Activated T-cell treated with anti-CD3 and anti-CD28 coated beads for 1 hour (primary cell): ENCODE results near the gene PPARA.

Experiments used
- DNase-seq: peaks from one replicate; pipeline ENCODE4 v3.0.0-alpha.2; 2020; ENCODE audit warnings: low read depth

PPARA gene

GRCh38 chr22:46145361-46145851 is 4.9 kb upstream of the PPARA start:
- no peak for DNase-seq

GRCh38 chr22:46145896-46146295 is 4.4 kb upstream of the PPARA start:
- DNase-seq, result no peak

DNA sequence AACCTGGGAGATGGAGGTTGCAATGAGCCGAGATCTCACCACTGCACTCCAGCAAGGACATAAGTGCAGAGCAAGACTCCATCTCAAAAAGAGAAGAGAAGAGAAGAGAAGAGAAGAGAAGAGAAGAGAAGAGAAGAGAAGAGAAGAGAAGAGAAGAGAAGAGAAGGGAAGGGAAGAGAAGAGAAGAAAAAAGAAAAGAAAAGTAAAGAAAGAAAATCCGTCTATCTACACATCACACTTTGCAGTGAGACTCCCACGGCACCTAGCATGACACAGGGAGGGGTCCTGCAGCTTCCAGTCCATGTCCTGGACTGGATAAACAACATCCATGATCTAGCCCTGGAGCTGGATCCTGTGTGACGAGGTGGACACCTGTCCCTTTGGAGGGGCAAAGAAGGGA is 4.0 kb upstream of the PPARA start:
- DNase-seq, result no peak

DNA sequence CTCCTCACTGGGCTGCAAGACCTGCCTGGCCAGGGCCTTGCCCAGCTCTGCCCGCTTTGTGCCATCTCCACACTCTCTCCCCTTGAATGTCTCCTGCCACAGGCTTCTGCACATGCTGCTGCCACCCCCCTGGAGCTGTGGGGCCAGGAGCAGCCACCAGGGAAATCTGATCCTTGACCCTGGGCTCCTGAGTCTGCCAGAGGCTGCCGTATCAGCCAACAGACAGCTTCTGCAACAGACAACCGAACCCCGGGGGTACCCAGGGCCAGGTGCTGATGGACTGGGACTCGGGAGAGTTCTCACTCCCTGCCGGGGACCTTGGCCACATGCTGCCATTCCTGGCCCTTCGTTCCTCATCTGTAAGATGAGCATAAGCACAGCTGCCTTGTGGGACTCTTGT is 3.3 kb upstream of the PPARA start:
- DNase-seq, result no peak

GRCh38 chr22:46147471-46148267 is 2.7 kb upstream of the PPARA start:
- no peak for DNase-seq

DNA sequence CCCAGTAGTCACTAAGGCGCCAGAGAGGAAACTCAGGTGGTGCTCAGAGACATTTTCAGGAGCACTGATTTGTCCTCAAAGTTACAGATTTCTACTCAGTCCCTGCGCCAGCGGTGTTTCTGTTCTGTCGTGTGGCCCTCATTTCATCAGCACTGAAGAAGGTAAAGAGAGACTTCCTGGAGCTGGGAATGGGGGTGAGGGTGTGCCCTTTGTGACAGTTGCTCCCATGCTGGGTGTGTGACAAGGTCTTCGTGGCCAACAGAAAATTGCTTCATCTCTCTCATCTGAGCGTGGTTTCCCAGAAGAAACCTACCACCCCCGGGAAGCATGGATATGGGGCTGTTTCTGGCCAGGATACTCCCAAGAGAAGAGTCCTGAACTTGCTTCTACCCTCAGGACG is 2.0 kb upstream of the PPARA start:
- DNase-seq, result no peak

GRCh38 chr22:46148816-46149511 is 1.4 kb upstream of the PPARA start:
- DNase-seq, result no peak

GRCh38 chr22:46149512-46150033 is 753 bp upstream of the PPARA start:
- peak; percentile 22 for DNase-seq

- peak; percentile 42 for DNase-seq
Observed at GRCh38 chr22:46150655-46151477, 540 bp downstream of the PPARA start.

DNA sequence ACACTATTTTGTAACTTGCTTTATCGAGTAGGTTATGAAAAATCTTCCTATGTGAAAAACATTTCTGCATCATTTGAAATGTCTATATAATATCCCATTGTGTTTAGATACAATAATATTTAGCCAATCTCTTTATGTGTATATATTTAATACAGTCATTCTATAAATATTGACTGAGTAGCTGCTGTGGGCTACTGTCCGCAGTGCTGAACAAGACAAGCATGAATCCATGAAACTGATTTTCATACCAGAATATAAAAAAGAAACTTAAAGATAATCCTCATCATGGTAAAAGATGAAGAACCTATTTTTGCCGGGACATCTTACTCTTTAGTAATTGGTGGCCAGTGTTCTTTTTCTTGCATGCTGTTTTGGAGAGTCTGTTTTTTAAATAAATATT is 3.6 kb downstream of the PPARA start:
- no peak for DNase-seq

DNA sequence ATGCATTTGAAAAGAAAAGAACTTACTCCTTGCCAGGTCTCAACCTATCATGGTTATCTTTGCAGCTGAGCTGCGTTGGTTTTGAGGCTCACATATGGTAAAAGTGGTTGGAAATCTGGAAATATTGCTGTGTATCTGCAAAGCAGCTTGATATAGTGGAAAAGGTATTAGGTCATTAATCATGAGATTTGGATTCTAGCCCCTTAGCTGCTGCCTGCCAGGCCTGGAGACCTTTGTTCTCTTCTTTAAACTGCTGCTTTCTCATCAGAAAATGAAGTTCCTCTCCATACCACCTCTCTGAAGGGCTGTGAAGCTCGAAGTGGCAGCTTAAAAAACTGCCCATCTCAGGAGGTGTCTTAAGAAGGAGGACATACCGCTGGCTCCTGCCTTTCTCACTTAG is 5.7 kb downstream of the PPARA start:
- no peak for DNase-seq

GRCh38 chr22:46158283-46158682 is 8.0 kb downstream of the PPARA start:
- DNase-seq, result no peak

DNA sequence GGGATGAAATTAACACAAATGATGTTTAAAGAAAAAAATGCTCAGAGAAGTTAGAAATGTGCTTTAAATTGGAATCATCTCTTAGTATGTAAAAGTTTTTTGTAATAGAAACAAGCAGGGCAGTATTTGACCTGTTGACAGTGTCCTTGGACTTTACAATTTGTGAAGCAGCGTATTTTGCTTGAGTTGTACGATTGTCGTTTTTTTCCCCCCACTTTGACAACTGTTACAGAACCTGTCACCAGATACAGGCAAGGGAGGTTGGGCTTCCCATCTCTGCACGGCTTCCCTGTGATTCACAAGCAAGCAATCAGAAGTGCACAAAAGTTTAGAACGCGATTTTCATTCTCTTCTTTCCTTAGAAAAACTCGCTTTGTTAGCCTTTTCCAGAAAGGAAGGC is 8.9 kb downstream of the PPARA start:
- no peak for DNase-seq

DNA sequence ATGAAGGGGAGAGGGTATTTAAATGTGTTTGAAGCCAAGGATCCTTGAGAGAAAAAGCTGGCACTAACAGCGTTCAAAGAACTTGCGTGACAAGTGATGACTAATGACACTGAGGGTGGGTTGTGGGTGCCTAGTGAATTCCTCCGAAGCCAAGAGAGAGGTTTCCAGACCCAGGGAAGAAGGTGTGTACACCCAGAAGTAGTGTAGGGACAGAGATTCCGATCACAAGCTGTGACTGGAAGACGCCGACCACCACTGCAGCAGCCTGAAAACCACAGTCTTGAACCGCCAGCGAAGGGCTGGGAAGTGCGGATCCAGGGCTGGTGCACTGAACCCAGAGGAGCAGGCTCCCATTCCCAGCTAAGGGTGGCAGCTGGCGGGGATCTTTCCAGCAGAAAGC is 9.5 kb downstream of the PPARA start:
- DNase-seq, result no peak

DNA sequence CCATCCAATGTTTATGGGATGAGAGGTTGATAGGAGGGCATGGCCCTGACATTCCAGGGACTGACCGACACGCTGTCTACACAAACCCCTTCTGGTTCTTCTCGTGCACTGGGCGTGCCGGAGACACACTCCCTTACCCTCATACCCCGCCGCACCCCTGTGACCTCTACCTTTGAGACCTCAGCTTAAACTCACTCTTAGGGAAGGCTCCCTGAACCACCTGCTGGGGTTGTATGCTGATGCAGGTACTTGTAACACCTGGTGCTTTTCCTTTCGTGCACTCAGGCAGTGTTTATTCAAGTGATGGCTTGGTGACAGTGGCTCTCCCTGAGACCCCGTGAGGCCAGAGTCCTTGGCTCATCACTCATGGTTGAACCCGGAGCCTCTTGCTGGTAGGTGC is 12.0 kb downstream of the PPARA start:
- no peak for DNase-seq

DNA sequence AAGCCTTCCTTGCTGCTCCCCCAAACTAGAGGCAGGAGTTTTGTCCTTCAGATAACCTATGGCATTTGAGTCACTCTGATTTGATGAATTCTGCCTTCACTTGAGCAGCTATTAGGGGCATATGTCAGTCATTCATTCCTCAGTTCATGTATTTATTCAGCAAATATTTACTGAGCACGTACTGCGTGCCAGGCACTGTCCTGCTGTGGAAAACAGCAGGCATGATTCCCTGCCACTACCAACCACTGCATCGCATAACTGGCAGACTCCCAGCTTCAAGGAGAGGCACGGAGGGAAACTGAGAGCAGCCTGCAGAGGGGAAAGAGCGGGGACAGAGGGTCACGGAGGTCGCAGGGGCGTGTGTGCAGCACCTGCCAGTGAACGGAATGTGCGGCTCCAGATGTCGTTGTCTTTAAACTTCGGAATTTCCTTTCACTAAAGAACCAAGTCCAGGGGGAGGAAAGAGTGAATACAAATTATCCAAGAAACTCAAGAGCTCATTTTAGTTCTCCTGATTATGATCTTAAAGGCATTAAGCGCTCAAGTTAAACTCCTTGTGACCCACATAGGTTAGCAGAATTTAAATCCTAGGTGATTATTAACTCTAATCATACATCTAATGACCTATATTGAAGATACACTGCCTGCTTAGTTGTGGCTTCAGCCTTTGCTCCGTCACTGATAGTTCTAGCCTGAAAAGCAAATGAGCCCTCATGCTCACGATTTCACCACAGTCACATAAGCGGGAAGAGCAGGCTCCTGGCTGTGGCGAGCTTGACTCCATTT is 12.6 kb downstream of the PPARA start:
- no peak for DNase-seq

GRCh38 chr22:46163557-46163888 is 13.2 kb downstream of the PPARA start:
- DNase-seq, result no peak

- DNase-seq, result no peak
Observed at GRCh38 chr22:46165977-46166376, 15.7 kb downstream of the PPARA start.

DNA sequence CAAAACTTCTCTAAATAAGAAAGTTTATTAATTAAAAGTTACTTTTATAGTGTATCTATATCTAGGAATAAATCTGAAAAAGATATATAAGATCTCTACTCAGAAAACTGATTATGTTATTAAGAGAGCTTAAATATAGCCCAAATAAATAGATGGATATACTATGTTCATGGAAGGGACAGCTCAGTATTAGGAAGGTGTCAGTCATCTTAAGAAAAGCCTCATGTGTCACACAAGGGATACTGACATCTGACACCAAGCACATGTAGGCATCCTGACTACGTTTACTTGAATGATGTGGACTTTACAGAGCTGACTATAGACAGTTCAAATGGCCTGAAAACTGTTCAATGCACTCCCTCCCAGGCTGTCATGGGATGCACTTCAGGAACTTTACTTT is 19.3 kb downstream of the PPARA start:
- no peak for DNase-seq

GRCh38 chr22:46171940-46172339 is 21.6 kb downstream of the PPARA start:
- no peak for DNase-seq

DNA sequence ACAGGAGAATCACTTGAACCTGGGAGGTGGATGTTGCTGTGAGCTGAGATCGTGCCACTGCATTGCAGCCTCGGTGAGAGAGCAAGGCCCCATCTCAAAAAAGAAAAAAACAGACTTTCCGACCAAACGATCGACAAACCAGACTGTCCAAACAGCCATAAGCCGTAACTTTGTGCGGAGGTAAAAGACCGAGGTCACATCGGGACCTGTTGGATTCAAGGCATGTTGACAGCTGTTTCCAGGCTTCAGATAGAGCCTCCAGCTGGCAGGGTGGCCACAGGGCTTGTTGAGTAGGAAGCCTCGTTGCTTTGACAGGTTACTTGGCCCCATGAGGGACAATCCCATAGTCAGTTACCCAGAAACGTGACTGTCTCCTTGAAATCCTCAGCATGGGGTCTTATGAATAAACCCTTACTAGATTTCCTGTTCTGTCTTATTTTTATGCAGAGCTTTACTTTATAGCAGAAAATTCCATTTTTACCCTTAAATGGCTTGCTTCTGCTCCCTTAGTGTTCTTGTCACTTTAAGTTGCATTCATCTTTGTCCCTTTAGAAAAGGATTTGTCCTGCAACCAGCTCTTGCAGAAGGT is 22.3 kb downstream of the PPARA start:
- DNase-seq, result no peak
